Subcutaneous adipose tissue (tissue), 4 donors: ENCODE data around the gene KIAA0040. TPM values are rescaled to one million over a fixed set of nuclear protein-coding genes. Genes with fewer than 3 reads are reported as not detected.

ENCODE experiments used
- CTCF ChIP-seq: fragments of 450-650 bp; IDR thresholded peaks from one replicate; pipeline ENCODE4 v1.5.1; 2016; ENCODE audit warnings: low read depth, mild to moderate bottlenecking, control low read depth, antibody characterized with exemption, moderate library complexity
- total RNA-seq, 4 donors: library from RNA; depleted of rRNA; stranded (reverse); fragments of >200 nt; gene quantifications; one replicate each; pipeline ENCODE4 v1.1.0, GENCODE V29; 2016

KIAA0040 gene
- total RNA-seq, 4 donors from 2014 or later = 38.1 to 62.8 (median 60.8) TPM

GRCh38 chr1:175133673-175134435, 58.7 kb downstream of the KIAA0040 start:
- TF ChIP-seq CTCF = no peak

GRCh38 chr1:175132436-175132835, 60.1 kb downstream of the KIAA0040 start:
- no peak for TF ChIP-seq CTCF

DNA sequence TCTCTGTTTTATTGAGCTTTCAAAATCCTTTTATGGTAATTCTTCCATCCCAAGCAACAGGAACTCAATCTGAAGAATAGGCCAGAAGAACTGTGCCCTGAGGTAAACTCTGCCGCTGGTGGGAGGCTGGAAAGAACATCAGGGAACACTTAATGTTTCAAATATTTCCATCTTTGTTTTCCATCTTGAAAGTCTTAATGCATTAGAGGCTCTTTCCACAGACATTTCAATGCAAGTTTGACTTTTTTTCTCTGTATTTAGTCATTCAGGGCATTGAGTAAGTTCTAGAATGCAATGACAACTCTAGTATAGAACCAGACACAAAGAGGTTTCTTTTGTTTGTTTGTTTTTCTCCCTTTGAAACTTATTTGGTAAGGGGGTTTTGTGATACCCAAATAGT, 61.5 kb downstream of the KIAA0040 start:
- no peak for TF ChIP-seq CTCF

GRCh38 chr1:175130649-175131045, 61.9 kb downstream of the KIAA0040 start:
- no peak for TF ChIP-seq CTCF

DNA sequence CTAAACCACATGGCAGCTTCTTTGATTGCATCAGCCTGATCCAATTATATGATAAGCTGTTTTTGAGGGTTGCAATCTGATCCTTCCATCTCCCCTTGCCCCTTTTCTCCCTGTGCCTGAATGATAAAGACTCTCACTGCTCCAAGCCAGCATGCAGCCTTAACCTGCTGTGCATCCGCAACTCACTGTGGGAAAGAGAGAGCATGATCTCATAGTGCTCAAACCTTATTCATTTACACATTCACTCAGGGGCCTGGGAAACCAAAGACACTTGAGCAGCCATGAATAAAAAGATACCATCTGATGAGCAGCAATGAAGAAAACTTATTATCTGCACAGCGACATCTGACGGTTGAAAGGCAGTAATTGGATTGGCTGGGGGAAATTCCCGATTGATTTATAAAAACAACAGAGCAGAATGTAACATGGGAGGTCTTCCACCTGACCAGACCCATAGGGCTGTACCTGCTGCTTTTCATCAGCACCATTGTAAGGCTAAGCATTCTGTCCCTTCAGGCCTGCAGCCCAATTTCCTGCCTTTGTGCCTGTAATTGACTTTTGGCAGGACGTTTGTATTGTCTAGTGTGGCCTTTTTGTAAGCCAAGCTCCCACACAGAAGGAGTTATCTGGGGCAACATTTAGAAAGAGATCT, 62.5 kb downstream of the KIAA0040 start:
- no peak for TF ChIP-seq CTCF

DNA sequence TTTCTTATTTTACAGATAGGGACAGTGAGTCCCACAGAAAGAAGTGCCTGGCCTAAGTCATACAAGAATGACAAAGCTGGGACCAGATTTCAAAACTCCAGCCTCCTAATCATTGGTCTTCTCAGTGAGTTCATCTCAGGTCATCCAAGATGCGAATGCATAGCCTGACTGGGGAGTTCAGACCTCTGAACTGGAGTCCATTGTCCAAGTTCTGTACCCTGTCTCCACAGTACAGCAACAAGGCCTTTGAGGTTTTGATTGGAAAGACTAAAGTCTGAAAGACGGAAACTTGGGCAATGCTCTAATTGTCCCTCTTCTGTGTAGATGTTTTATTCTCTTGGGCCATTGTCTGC, 63.0 kb downstream of the KIAA0040 start:
- no peak for TF ChIP-seq CTCF

DNA sequence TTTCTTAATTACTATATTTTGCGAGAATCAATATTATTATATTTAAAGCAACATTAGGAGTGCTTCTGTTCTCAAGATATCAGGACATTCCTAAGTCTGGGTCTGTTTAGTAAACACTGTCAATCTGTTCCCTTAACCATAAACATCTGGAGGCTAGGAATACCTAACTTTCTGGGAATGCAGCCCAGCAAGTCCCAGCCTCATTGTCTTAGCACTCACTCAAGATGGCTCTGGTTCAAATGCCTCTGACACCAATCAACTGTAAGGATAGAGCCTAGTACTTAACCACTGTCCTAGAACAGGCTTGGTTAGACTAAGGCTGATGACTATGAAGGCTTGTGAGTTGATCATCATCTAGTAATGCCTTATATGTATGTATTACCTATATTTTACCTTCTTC, 63.4 kb downstream of the KIAA0040 start:
- TF ChIP-seq CTCF = no peak
